IPS-18c (cell line): ENCODE results near the gene CCDC91.
"Not testable (repeated sequence)": the region's sequence is repeated elsewhere in the genome, so short reads cannot be mapped to it uniquely, and the experiment has no call there.

Experiments
- H3K4me3 ChIP-seq: 2 replicates; pipeline ENCODE4 v1.7.0; 2013; ENCODE audit warnings: low read depth, mild to moderate bottlenecking, low read length, moderate library complexity; ENCODE audit not compliant: insufficient read depth
- H3K9me3 ChIP-seq: one replicate; pipeline ENCODE4 v1.6.1; 2013; ENCODE audit warnings: mild to moderate bottlenecking, low read length, moderate library complexity; ENCODE audit not compliant: control insufficient read depth, insufficient read depth

The CCDC91 gene

DNA sequence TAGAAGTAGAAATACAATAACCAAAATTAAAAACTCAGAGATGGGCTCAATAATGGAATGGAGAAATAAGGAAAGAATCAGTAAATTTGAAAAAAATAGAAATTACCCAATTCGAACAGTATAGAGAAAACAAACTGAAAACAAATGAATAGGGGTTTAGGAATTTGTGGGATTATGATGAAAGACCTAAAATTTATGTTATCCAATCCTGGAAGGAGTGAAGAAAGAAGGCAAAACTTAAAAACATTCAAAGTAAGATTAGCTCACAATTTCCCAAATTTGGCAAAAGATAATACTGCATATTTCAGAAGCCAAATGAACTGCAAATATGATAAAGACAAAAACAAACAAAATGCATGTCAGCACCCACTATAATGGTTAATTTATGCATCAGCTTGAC lies 177.1 kb downstream of the CCDC91 start:
- no peak overlapping the region for H3K4me3 ChIP-seq
- peaks cover 14% of the 10 kb centered on the region for H3K9me3 ChIP-seq

DNA sequence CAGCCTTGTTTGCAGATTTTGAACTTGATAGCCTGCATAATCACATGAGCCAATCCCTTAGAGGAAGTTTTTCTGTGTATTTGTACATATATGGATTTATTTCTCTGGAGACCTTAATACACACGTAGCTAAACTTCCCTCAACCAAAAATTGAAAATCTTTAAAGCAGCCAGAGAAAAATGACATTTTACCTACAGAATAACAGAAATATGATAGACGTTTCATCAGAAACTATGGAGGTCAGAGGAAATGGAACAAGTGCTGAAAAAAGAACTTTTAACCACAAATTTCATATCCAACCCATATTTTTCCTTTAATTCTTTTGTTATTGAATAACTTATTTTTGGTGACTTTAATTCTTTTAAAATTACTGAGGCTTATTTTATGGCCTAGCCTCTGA lies 177.7 kb downstream of the CCDC91 start:
- Histone ChIP-seq H3K4me3 (no peak overlapping the region), H3K9me3 (peaks cover 14% of the 10 kb centered on the region)

DNA sequence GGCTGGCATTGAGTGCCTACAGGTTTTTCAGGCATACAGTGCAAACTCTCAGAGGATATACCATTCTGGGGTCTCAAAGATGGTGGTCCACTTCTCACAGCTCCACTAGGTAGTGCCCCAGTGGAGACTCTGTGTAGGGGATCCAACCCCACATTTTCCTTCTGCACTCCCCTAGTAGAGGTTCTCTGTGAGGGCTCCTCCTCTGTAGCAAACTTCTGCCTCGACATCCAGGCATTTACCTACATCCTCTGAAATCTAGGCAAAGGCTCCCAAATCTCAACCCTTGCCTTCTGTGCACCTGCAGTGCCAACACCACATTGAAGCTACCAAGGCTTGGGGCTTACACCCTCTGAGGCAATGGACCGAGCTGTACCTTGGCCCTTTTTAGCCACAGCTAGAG lies 179.2 kb downstream of the CCDC91 start:
- peaks cover 14% of the 10 kb centered on the region for H3K9me3 ChIP-seq
- H3K4me3 ChIP-seq: peak overlapping the region; percentile 28; the same call in 1 of the 2 replicates

DNA sequence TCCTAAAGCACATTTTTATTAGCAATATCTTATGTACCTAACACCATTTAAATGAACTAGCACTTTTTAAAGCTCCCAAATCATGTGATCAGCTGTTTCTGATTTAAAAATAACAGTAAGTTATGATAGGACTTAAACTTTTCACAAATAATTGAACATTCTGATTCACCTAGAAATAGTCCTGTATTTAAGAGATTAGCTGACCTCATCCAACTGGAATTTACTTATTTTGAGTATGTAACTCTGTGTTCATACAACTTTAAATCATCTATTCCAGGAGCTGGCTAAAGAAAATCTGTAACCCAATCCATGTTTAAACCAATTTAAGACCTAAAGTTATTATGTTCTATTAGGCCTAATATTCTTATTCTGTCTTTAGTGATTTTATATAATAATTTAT lies 184.3 kb downstream of the CCDC91 start:
- peaks cover 8% of the 10 kb centered on the region for H3K9me3 ChIP-seq
- H3K4me3 ChIP-seq: no peak overlapping the region

DNA sequence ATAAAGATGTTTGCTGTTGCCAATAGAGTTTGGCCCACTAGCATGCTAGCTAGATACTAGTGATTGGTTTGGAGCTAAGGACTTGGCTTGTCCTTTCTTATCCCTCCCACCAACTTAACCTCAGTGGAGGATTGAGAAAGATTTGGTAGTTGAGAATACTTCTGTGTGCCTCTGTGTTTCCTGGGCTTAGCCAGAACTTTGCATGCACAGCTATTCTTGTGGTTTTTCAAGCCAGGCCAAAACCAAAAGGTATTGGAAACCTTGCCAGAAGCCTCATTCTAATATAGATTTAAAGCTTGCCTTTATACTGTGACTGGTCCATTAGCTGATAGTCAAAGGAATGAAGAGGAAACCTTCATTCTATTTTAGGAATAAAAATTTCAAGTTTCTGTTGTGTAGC lies 188.5 kb downstream of the CCDC91 start:
- no peak overlapping the region for H3K4me3 ChIP-seq

DNA sequence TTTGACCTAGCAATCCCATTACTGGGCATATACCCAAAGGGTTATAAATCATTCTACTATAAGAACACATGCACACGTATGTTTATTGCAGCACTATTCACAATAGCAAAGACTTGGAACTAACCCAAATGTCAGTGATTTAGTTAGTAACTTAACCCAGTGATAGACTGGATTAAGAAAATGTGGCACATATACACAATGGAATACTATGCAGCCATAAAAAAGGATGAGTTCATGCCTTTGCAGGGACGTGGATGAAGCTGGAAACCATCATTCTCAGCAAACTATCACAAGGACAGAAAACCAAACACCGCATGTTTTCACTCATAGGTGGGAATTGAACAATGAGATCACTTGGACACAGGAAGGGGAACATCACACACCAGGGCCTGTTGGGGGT lies 189.5 kb downstream of the CCDC91 start:
- H3K9me3 ChIP-seq, H3K4me3 ChIP-seq: not testable (repeated sequence)

More for the DNA sequence above, 188.5 kb downstream of the CCDC91 start:
- no peaks in the 10 kb centered on the region for H3K9me3 ChIP-seq

DNA sequence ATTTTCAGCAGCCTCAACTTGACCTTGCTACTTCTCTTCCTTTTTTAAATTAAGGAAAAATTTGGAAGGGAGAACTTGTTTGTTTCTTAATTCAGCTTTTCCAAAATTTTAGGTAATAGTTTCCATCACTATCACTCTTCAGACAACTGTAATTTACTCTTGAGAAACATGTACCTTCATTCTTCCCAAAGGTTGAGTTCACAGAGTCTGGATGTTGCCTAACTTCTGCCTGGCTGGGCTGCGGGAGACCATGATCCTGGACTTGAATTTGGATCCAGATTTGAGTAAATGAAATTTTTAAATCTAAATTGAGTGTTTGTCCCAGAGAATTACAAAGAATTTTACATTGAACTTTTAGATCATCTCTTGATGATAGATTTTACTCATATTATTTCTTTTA lies 193.1 kb downstream of the CCDC91 start:
- H3K4me3 ChIP-seq: no peak overlapping the region

DNA sequence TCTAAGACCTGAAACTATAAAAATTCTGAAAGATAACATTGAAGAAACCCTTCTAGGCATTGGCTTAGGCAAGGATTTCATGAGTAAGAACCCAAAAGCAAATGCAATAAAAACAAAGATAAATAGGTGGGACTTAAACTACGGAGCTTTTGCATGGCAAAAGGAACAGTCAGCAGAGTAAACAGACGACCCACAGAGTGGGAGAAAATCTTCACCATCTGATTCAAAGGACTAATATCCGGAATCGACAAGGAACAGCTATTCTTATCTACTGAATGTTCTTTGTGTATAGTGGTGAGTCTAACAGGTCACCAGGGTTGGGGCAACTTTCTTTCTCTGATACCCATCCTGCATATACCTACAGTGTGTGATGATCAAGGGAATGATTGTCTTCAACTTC lies 198.6 kb downstream of the CCDC91 start:
- Histone ChIP-seq H3K4me3 (no peak overlapping the region), H3K9me3 (no peaks in the 10 kb centered on the region)

More for the DNA sequence above, 193.1 kb downstream of the CCDC91 start:
- no peaks in the 10 kb centered on the region for H3K9me3 ChIP-seq

DNA sequence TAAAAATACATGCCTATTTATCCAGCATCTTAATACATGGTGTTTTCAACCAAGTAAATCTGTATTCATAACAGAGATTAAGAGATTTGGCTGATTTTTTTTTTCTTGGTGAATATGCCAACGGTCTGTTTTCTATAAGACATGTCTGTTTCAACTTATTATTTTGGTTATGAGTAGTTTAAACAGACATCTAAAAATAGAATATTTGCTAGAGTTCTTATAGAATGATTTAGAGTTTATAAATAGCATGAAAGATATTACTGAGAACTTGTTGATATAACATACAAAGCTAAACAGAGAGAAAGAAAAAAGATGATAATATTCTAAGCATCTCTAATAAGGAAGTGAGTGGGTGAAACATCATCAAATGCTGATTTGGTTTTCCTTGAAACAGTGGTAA lies 199.9 kb downstream of the CCDC91 start:
- Histone ChIP-seq H3K4me3 (no peak overlapping the region), H3K9me3 (no peaks in the 10 kb centered on the region)

DNA sequence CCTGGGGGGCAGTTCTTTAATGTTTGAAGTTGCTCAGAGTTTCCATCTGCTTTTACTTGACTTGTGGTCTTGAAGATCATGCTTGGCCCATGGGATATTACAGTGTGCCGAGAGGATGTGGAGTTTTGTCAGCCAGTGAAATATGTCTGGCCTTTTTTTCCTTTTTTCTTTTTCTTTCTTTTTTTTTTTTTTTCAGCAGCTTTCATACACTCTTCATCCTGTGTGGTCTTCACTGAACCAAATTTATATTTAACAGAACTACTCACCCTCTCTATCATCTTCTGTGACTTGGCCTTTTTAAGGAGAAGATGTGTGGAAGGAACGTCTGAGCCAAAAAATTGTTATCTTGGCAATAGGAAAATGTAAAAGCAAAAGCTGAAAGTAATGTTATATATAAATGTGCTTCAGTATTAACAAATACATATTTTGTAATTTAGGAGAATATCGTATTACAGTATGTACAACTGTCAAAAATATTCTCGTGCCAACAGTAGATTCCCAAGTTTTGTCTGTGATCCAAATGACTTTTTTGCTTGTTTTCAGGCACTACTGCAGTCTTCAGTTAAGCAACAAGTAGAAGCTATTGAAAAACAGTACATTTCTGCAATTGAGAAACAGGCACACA lies 200.6 kb downstream of the CCDC91 start:
- no peaks in the 10 kb centered on the region for H3K9me3 ChIP-seq
- H3K4me3 ChIP-seq: no peak overlapping the region

DNA sequence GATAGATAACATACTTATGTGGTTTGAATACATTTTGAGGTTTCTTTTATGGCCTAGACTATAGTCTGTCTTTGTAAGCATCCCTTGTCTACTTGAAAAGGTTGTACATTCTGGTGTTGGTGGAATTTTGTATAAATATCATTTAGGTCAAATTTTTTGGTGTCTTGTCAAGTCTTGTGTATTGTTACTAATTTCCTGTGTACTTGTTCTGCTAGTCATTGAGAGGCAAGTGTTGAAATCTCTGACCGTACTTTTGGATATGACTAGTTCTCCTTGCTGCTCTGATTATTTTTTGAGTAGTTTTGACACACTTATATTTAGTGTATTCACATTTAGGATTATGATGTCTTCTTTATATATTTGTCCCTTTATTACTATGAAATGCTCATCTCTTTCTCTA lies 219.6 kb downstream of the CCDC91 start:
- Histone ChIP-seq H3K4me3 (no peak overlapping the region), H3K9me3 (no peaks in the 10 kb centered on the region)

DNA sequence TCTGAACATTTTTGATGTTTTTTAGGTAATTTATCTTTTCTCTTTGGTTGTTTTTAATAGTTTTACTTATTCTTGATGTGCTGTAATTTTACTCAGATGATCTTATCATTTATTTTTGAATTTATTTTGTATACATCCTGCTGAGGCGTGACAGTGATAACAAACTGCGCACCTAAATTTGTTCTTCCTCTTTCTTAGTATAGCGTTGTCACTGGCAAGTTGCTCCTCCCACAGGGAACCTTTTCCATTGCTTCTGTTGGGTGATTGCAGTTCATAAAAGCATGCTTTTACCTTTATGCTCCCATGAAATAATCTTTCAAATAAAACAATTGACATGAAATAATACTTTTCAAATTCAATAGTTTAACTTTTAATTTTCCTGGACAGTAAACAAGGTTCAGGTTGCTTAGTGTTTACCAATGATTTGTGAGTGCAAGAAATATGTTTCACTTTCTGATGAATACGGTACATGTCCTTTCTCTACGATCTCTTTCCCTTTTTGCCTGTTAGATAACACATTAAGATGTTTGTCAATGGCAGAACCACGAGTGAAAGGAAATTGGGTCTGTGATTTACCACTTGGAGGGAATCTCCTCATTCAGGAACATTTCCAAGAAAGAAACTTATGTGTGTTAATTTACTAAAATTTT lies 223.3 kb downstream of the CCDC91 start:
- Histone ChIP-seq H3K4me3 (no peak overlapping the region), H3K9me3 (no peaks in the 10 kb centered on the region)

DNA sequence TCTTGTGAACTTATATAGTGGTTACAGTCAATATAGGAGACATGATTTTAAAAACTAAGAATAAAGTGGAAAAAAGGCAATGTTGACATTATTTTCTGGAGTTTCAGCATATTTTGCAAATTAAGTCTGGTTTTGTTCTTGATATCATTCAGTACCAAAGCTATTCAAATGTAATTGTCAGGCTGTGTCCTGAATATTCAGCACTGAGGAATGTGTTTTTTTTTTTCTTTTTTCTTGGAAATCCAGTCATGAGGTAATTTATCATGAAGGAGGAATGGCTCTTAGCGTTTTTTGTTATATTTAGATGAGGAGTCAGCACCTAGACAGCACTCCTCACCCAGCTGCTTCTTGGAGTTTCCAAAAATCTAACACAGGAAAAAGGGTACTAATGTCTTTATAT lies 225.5 kb downstream of the CCDC91 start:
- no peaks in the 10 kb centered on the region for H3K9me3 ChIP-seq
- no peak overlapping the region for H3K4me3 ChIP-seq

DNA sequence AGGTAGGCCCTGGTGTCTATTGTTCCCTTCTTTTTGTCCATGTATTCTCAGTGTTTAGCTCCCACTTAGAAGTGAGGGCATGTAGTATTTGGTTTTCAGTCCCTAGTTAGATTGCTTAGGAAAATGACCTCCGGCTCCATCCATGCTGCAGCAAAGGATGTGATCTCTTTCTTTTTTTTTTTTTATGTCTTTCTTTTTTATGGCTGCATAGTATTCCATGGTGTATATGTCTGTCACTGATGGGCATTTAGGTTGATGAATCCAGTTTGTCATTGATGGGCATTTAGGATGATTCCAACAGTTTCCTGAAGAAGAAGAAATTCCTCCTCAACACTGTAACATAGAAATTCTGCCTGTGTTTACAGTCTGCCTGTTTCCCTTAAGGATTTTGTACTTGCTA lies 231.1 kb downstream of the CCDC91 start:
- no peaks in the 10 kb centered on the region for H3K9me3 ChIP-seq
- no peak overlapping the region for H3K4me3 ChIP-seq

DNA sequence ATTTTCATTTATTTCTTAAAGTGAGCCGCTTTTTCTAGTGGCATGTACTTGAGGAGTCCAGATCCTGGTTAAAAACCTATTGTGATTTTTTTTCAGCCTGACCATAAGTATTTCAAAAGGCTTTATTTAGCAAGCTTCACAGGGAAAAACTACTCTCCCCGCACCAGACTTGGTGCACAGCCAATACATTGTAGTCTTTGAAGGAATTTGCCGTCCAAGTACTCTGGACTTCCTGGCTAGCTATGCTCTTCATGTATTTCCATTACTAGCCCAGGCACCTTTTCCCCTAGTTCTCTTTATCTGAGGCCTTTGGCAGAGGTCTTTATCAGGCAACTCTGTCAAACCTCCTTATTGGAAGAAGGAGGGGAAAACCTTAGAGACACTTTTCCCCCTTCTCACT lies 234.7 kb downstream of the CCDC91 start:
- Histone ChIP-seq H3K4me3 (no peak overlapping the region), H3K9me3 (no peaks in the 10 kb centered on the region)

DNA sequence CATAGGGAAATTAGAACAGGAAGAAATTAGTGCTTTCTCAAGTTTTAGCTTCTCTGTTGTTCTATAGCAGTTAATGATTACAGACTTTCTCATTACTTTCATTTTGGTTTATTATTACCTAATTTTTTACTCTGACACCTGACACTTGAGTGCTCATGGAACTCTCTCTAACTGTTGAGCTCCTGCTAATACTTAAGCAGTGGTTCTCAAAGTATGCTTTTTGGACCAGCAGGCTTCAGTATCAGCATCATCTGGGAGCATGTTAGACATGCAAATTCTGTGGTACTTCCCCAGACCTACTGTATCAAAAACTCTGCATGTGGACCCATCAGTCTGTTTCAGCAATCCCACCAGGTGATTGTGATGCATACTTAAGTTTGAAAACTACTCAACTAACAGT lies 235.3 kb downstream of the CCDC91 start:
- H3K9me3 ChIP-seq: no peaks in the 10 kb centered on the region
- no peak overlapping the region for H3K4me3 ChIP-seq

DNA sequence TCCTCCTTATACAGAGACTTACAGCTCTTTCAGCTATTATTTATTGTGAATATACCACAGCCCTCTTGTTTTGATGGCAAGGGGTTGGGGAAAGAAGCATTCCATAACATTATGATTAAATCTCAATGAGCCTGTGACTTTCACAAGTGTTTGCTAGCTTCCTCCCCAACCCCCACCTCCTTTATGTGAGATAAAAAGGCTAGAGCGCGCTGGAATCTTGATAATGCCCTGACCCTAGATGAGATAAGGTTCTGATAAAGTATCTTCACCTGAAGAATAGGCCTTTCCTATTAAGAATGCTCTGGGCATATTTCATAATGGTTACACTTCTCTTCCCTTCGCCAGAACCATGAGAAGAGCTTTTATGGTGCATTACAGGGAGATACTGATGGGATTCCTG lies 236.8 kb downstream of the CCDC91 start:
- H3K4me3 ChIP-seq: no peak overlapping the region
- H3K9me3 ChIP-seq: no peaks in the 10 kb centered on the region

DNA sequence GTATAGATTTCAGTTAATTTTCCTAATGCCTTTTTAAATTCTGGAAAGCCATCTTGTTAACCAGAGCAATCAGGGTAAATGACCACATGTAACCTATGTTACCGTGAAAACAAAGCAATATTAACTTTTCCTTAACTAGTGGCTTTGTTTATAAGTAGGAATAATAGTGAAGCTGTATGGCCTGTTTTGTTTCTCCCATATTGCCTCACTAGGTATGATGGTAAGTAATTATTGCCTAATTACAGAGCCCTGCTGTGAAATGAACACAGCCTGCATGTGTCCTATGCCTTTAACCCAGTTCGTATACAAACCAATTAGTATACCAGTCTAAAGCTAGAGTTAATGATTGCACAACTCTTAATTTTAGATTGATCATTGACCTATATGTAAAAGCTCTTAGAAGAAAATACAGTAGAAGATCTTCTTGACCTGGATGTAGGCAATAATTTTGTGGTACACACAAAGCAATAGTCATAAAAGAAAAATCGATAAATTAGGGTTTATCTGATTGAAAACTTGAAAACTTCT lies 249.9 kb downstream of the CCDC91 start:
- H3K9me3 ChIP-seq: no peaks in the 10 kb centered on the region

DNA sequence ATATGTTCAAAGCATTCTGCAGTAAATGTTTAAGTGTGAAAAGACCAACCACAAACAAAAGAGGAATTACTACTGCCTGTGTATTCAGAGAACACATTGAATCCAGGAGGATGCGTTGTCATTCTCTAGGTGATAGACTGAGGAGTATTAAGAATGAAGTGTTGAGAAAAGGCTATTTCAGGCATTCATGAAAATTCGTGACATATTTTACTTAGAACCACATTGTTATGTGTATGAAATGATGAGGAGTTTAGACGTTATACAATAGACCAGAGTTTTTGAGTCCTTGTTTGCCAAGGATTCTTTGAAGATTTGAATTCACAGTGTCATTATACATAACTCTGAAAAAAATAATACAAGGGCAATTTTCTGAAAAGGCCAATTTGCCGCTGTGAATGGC lies 251.8 kb downstream of the CCDC91 start:
- Histone ChIP-seq H3K4me3 (no peak overlapping the region), H3K9me3 (no peaks in the 10 kb centered on the region)

More for the DNA sequence above, 249.9 kb downstream of the CCDC91 start:
- H3K4me3 ChIP-seq: no peak overlapping the region
